GM11168 (cell line): ENCODE measurements around the gene DUSP9.
"Not testable (repeated sequence)": the region's sequence is repeated elsewhere in the genome, so short reads cannot be mapped to it uniquely, and the experiment has no call there.

Experiments used
- in situ Hi-C: fragments of 300-500 bp; cut with MboI; formaldehyde crosslinking; loops from one replicate; pipeline ENCODE4 v1.12.0; 2022; ENCODE audit warnings: low sequenced_read_pairs; ENCODE audit not compliant: unreplicated experiment

Gene DUSP9

GRCh38 chrX:153669901-153670731 lies 23.1 kb downstream of the DUSP9 start:
- in situ Hi-C loops = loop anchor here (10.0 kb wide), 3 partner anchors 65 to 715 kb away; no protein-coding TSS in a partner anchor

- in situ Hi-C loops = no loop called here
These were observed 24.0 kb downstream of the DUSP9 start for GRCh38 chrX:153670748-153671588.

GRCh38 chrX:153671589-153672530 lies 24.9 kb downstream of the DUSP9 start:
- in situ Hi-C loops = no loop called here

- in situ Hi-C loops = no loop called here
These were observed 25.8 kb downstream of the DUSP9 start for GRCh38 chrX:153672531-153673427.

GRCh38 chrX:153673428-153674218 lies 26.6 kb downstream of the DUSP9 start, which contains the start of gene PNCK:
PNCK (minus strand) TSS chrX:153673813; CDS start chrX:153673076, 737 bp downstream.
- in situ Hi-C loops = no loop called here

GRCh38 chrX:153674219-153674851 lies 27.3 kb downstream of the DUSP9 start:
- in situ Hi-C loops = no loop called here

GRCh38 chrX:153681175-153681574 lies 34.2 kb downstream of the DUSP9 start:
- in situ Hi-C loops = no loop called here

- in situ Hi-C loops = not testable (repeated sequence)
These were observed 36.5 kb downstream of the DUSP9 start for GRCh38 chrX:153683486-153683885.

DNA sequence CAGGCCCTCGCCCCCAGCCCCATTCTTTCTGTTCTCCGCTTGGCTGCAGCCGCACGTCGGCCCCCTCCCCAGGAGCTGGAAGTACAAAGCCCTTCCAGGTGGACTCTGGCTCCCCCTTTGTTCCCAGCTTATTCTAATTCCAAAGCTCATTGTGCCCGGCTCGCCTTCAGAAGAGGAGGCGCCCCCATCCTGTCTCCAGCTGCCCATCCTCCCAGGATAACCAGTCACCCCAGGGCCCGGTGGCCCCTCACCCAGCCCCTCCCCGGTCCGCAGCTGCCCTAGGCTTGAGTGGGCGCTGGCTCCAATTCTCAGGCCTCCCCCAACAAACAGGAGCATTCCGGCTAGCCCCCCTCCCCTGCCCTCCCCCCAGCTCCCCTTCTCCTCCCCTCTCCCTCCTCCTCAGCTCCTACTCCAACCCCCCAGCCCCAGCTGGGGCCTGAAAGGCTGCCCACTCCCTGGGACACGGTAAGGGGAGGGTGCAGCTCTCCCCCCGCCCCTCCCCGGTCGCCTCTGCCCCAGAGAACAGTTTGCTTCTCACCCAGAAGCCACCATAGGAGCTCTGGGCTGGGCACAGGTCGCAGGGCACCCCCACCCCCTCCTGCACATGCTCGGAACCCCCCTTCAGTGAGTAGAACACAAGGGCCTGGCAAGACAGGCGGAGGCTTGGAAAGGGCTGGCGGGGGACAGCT lies 37.6 kb downstream of the DUSP9 start:
- in situ Hi-C loops = no loop called here

DNA sequence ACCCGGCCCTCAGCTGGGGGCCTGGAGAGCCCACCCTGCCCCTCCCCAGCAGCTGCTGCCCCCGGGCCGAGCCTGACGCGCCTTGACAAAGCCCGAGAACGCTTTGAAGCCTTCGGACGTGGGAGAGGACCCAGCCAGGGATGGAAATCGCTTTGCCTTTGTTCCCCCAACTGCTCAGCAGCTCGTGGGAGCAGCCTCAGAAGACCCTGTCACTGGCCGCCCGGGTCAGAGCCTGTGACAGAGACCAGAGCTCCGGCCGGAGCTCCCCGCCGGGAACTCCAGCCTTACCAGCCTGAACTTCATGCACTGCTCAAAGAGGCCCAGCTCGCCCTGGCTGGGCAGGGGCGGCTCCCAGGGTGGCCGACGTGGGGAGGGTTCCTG lies 38.1 kb downstream of the DUSP9 start:
- in situ Hi-C loops = no loop called here

- in situ Hi-C loops = no loop called here
These were observed 39.0 kb downstream of the DUSP9 start for GRCh38 chrX:153685751-153686696.

GRCh38 chrX:153686711-153687110 lies 39.7 kb downstream of the DUSP9 start:
- in situ Hi-C loops = no loop called here

DNA sequence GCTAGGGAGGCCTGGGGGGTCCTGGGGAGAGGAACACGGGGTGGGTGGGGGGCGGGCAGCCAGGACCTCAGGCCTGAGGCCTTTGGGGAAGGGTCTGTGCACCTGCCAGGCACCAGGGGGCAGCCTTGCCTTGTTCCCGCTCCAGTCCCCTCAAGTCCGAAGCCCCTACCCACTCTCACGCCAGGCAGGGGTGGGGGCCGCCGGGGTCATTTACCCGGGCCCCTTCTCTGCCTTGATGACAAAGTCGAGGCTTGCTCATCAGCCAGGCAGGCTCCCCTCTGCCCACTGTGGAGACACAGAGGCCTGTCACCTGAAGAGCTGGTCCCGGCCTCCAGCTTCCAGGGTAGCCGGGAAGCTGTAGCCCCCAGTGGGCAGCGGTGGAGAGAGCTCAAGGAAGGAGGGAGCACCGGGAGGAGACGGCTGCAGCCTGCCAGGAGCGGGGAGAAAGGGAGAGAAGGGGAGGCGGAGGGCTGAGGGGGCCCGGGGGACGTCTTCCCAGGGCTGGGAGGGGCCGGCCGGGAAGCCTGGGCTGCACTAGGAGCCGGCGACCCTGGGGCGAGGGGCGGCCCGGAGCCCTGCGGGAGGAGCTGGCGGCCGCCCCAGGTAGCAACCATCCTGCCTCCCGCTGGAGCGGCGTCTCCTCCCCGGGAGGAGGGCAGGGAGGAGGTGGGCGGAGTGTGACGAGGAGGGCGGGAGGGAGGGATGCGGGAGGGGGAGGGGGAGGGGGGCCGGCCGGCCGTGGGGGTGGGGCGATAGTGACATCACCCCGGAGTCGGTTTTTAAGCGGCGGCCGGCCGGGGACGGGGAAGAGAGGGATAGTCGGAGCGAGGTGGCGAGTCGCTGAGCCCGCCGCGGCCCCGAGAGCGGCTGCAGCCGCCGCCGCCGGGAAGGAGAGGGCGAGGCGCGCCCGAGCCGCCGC lies 40.4 kb downstream of the DUSP9 start, which contains the start of gene SLC6A8:
TSS of gene SLC6A8 (plus strand) at position 806 of the 919 bp plus-strand sequence. CDS start 649 bp downstream, outside the sequence.
- in situ Hi-C loops = no loop called here

DNA sequence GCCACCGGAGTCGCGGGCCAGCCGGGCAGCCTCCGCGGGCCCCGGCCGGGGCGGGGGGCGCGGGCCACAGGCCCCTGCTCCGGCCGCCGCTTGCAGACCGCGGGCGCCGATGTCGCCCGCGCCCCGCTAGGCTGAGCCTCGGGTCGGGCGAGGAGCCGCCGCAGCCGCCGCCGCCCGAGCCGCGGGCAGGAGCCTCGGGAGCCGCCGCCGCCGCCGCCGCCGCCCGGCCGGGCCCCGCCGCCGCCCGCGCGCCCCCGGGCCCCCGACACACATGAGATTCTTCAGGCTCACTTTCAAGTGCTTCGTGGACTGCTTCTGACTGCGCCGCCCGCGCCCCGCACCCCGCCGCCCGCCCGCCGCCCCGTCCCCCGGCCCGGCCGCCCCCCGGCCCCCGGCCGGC lies 41.1 kb downstream of the DUSP9 start:
- in situ Hi-C loops = no loop called here

- in situ Hi-C loops = no loop called here
These were observed 41.5 kb downstream of the DUSP9 start for GRCh38 chrX:153688506-153688905.
